ENCODE measurements around the gene GRHL1. TPM values are rescaled to one million over a fixed set of nuclear protein-coding genes. Genes with fewer than 3 reads are reported as not detected.
A peak's percentile ranks its signal among the peaks of the same experiment; 100 is the strongest.
"Not testable (repeated sequence)": the region's sequence is repeated elsewhere in the genome, so short reads cannot be mapped to it uniquely, and the experiment has no call there.

Gene GRHL1
- total RNA-seq, 1 donor from 2014 or later: 126 TPM

GRCh38 chr2:10029875-10030223, 78.4 kb downstream of the GRHL1 start:
- H3K4me3 ChIP-seq: no peak overlapping the region
- no peak for DNase-seq (ENCODE audit: extremely low spot score in 2 of 2)
- no peaks in the 10 kb centered on the region for H3K36me3 ChIP-seq
- H3K27ac ChIP-seq: peak overlapping the region; percentile 50
- no peak for TF ChIP-seq POLR2AphosphoS5 (IDR thresholded peaks at IDR 0.05; ENCODE audit: insufficient read depth in 1 of 2, low read depth in 1 of 2)
- no peak for TF ChIP-seq POLR2A (IDR thresholded peaks at IDR 0.05)
- TF ChIP-seq, protein P1, sequence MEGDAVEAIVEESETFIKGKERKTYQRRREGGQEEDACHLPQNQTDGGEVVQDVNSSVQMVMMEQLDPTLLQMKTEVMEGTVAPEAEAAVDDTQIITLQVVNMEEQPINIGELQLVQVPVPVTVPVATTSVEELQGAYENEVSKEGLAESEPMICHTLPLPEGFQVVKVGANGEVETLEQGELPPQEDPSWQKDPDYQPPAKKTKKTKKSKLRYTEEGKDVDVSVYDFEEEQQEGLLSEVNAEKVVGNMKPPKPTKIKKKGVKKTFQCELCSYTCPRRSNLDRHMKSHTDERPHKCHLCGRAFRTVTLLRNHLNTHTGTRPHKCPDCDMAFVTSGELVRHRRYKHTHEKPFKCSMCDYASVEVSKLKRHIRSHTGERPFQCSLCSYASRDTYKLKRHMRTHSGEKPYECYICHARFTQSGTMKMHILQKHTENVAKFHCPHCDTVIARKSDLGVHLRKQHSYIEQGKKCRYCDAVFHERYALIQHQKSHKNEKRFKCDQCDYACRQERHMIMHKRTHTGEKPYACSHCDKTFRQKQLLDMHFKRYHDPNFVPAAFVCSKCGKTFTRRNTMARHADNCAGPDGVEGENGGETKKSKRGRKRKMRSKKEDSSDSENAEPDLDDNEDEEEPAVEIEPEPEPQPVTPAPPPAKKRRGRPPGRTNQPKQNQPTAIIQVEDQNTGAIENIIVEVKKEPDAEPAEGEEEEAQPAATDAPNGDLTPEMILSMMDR (IDR thresholded peaks at IDR 0.05): no peak
- intact Hi-C loops (cut with DNase I): no loop called here
- no peaks in the 10 kb centered on the region for H3K27me3 ChIP-seq
- peaks cover 21% of the 10 kb centered on the region for H3K4me1 ChIP-seq
- no peaks in the 10 kb centered on the region for H3K9me3 ChIP-seq

- no peak overlapping the region for H3K4me3 ChIP-seq
- no peaks in the 10 kb centered on the region for H3K9me3 ChIP-seq
- H3K27me3 ChIP-seq: no peaks in the 10 kb centered on the region
- TF ChIP-seq POLR2A (IDR thresholded peaks at IDR 0.05) (no peak), POLR2AphosphoS5 (IDR thresholded peaks at IDR 0.05; ENCODE audit: insufficient read depth in 1 of 2, low read depth in 1 of 2) (no peak)
- TF ChIP-seq, protein P1 (IDR thresholded peaks at IDR 0.05): no peak
- H3K36me3 ChIP-seq: no peaks in the 10 kb centered on the region
- no peak overlapping the region for H3K27ac ChIP-seq
- DNase-seq (ENCODE audit: extremely low spot score in 2 of 2): no peak
- H3K4me1 ChIP-seq: peaks cover 22% of the 10 kb centered on the region
- intact Hi-C loops (cut with DNase I): no loop called here
These were observed 78.8 kb downstream of the GRHL1 start for GRCh38 chr2:10030311-10030736.

GRCh38 chr2:10030798-10031197, 79.3 kb downstream of the GRHL1 start:
- H3K27ac ChIP-seq; H3K9me3 ChIP-seq; H3K4me3 ChIP-seq; DNase-seq (ENCODE audit: extremely low spot score in 2 of 2); H3K27me3 ChIP-seq; H3K36me3 ChIP-seq; intact Hi-C loops (cut with DNase I): not testable (repeated sequence)
- H3K4me1 ChIP-seq: peaks cover 27% of the 10 kb centered on the region

DNA sequence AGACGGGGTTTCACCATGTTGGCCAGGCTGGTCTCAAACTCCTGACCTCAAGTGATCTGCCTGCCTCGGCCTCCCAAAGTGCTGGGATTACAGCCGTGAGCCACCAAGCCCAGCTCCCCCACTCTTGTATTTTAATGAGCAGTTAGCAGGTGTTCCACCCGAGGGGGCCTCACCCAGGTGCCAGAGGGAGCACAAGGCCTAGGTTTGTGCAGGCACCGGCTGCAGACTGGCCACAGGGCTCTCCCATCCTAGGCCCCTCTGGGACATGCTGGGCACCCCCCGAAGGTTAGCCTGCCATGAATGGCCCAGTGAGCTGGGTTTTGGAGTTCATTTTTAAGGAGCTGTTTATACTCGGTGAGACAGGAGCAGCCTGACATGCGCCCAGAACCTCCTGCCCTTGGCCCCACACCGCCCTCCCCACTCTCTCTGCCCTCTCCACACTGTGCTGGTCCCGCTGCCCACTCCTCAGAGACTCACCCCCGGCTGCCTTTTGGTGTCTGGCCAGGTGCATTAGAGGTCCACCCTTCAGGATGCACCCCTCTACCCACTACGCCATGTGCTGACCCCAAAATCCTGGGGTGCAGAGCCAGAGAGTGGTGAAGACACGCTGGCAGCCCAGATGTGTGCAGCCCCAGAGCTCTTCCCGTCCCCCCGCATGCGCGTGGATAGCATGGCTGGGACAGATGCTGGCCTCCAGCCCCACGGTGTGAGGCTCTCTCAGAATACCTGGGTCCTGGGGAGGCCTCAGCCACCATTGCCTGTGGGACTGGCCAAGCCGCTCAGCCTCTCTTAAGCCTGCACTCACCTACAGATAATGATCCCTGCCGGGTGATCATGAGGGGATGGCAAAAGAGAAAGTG, 80.6 kb downstream of the GRHL1 start:
- DNase-seq (ENCODE audit: extremely low spot score in 2 of 2): no peak
- no peak overlapping the region for H3K4me3 ChIP-seq
- no peak for TF ChIP-seq POLR2AphosphoS5 (IDR thresholded peaks at IDR 0.05; ENCODE audit: insufficient read depth in 1 of 2, low read depth in 1 of 2)
- TF ChIP-seq, protein P1 (IDR thresholded peaks at IDR 0.05): no peak
- no peak for TF ChIP-seq POLR2A (IDR thresholded peaks at IDR 0.05)
- intact Hi-C loops (cut with DNase I): no loop called here
- H3K27ac ChIP-seq: no peak overlapping the region
- H3K4me1 ChIP-seq: peaks cover 40% of the 10 kb centered on the region
- H3K27me3 ChIP-seq: no peaks in the 10 kb centered on the region
- H3K36me3 ChIP-seq: no peaks in the 10 kb centered on the region
- H3K9me3 ChIP-seq: no peaks in the 10 kb centered on the region

- no peak for DNase-seq (ENCODE audit: extremely low spot score in 2 of 2)
- TF ChIP-seq POLR2A (IDR thresholded peaks at IDR 0.05) (no peak), POLR2AphosphoS5 (IDR thresholded peaks at IDR 0.05; ENCODE audit: insufficient read depth in 1 of 2, low read depth in 1 of 2) (no peak)
- TF ChIP-seq, protein P1 (IDR thresholded peaks at IDR 0.05): no peak
- Histone ChIP-seq H3K4me3 (no peak overlapping the region), H3K9me3 (no peaks in the 10 kb centered on the region), H3K27me3 (no peaks in the 10 kb centered on the region), H3K36me3 (no peaks in the 10 kb centered on the region), H3K27ac (no peak overlapping the region), H3K4me1 (peaks cover 45% of the 10 kb centered on the region)
- intact Hi-C loops (cut with DNase I): no loop called here
These were observed 81.2 kb downstream of the GRHL1 start for GRCh38 chr2:10032746-10033105.

Measured in vagina (tissue), 2 donors.